ENCODE measurements around the gene CPEB4.

CPEB4 gene

GRCh38 chr5:173910215-173910614, 22.1 kb downstream of the CPEB4 start:
- no peaks in the 10 kb centered on the region for H3K9me3 ChIP-seq (ENCODE audit: insufficient read depth, low read length)
- H3K9ac ChIP-seq (ENCODE audit: low read length) = no peak overlapping the region
- H4K20me1 ChIP-seq (ENCODE audit: insufficient read depth, low read length) = no peaks in the 10 kb centered on the region
- H3K79me2 ChIP-seq (ENCODE audit: low read length) = no peaks in the 10 kb centered on the region
- H3K27ac ChIP-seq (ENCODE audit: low read length) = no peak overlapping the region
- no peak overlapping the region for H3K4me2 ChIP-seq (ENCODE audit: low read length)
- no peak overlapping the region for H2AFZ ChIP-seq (ENCODE audit: low read depth, low read length)
- H3K27me3 ChIP-seq (ENCODE audit: low read depth, low read length) = no peaks in the 10 kb centered on the region
- H3K36me3 ChIP-seq (replicated peaks; ENCODE audit: low read depth, low read length) = no peaks in the 10 kb centered on the region
- H3K4me1 ChIP-seq (ENCODE audit: low read length) = peaks cover 18% of the 10 kb centered on the region
- H3K4me3 ChIP-seq (ENCODE audit: low read length) = no peak overlapping the region
- no peak for TF ChIP-seq EZH2phosphoT487 (IDR thresholded peaks at IDR 0.05; ENCODE audit: low read depth)
- TF ChIP-seq CTCF (IDR thresholded peaks at IDR 0.05; ENCODE audit: low read depth, low read length) = no peak

GRCh38 chr5:173911623-173912022, 23.5 kb downstream of the CPEB4 start:
- no peaks in the 10 kb centered on the region for H3K79me2 ChIP-seq (ENCODE audit: low read length)
- TF ChIP-seq CTCF (IDR thresholded peaks at IDR 0.05; ENCODE audit: low read depth, low read length) (no peak), EZH2phosphoT487 (IDR thresholded peaks at IDR 0.05; ENCODE audit: low read depth) (no peak)
- H3K4me3 ChIP-seq (ENCODE audit: low read length) = no peak overlapping the region
- H3K4me1 ChIP-seq (ENCODE audit: low read length) = peaks cover 25% of the 10 kb centered on the region
- no peaks in the 10 kb centered on the region for H3K9me3 ChIP-seq (ENCODE audit: insufficient read depth, low read length)
- no peak overlapping the region for H3K4me2 ChIP-seq (ENCODE audit: low read length)
- no peaks in the 10 kb centered on the region for H3K27me3 ChIP-seq (ENCODE audit: low read depth, low read length)
- H3K27ac ChIP-seq (ENCODE audit: low read length) = no peak overlapping the region
- no peak overlapping the region for H2AFZ ChIP-seq (ENCODE audit: low read depth, low read length)
- H3K36me3 ChIP-seq (replicated peaks; ENCODE audit: low read depth, low read length) = no peaks in the 10 kb centered on the region
- H3K9ac ChIP-seq (ENCODE audit: low read length) = no peak overlapping the region
- no peaks in the 10 kb centered on the region for H4K20me1 ChIP-seq (ENCODE audit: insufficient read depth, low read length)

- Histone ChIP-seq H3K4me2 (ENCODE audit: low read length) (no peak overlapping the region), H3K9me3 (ENCODE audit: insufficient read depth, low read length) (no peaks in the 10 kb centered on the region), H3K9ac (ENCODE audit: low read length) (no peak overlapping the region), H4K20me1 (ENCODE audit: insufficient read depth, low read length) (no peaks in the 10 kb centered on the region), H3K4me1 (ENCODE audit: low read length) (peaks cover 16% of the 10 kb centered on the region), H3K4me3 (ENCODE audit: low read length) (no peak overlapping the region), H3K79me2 (ENCODE audit: low read length) (no peaks in the 10 kb centered on the region), H3K36me3 (replicated peaks; ENCODE audit: low read depth, low read length) (no peaks in the 10 kb centered on the region), H3K27ac (ENCODE audit: low read length) (no peak overlapping the region), H3K27me3 (ENCODE audit: low read depth, low read length) (no peaks in the 10 kb centered on the region), H2AFZ (ENCODE audit: low read depth, low read length) (no peak overlapping the region)
- TF ChIP-seq EZH2phosphoT487 (IDR thresholded peaks at IDR 0.05; ENCODE audit: low read depth) (no peak), CTCF (IDR thresholded peaks at IDR 0.05; ENCODE audit: low read depth, low read length) (no peak)
Observed at GRCh38 chr5:173913686-173914321, 25.7 kb downstream of the CPEB4 start.

- Histone ChIP-seq H3K79me2 (ENCODE audit: low read length) (no peaks in the 10 kb centered on the region), H3K4me1 (ENCODE audit: low read length) (peaks cover 18% of the 10 kb centered on the region), H3K4me2 (ENCODE audit: low read length) (no peak overlapping the region), H3K9ac (ENCODE audit: low read length) (no peak overlapping the region), H3K27me3 (ENCODE audit: low read depth, low read length) (no peaks in the 10 kb centered on the region), H3K9me3 (ENCODE audit: insufficient read depth, low read length) (no peaks in the 10 kb centered on the region), H3K4me3 (ENCODE audit: low read length) (no peak overlapping the region), H3K27ac (ENCODE audit: low read length) (no peak overlapping the region), H3K36me3 (replicated peaks; ENCODE audit: low read depth, low read length) (no peaks in the 10 kb centered on the region), H4K20me1 (ENCODE audit: insufficient read depth, low read length) (no peaks in the 10 kb centered on the region), H2AFZ (ENCODE audit: low read depth, low read length) (no peak overlapping the region)
- TF ChIP-seq EZH2phosphoT487 (IDR thresholded peaks at IDR 0.05; ENCODE audit: low read depth) = no peak
- TF ChIP-seq CTCF (IDR thresholded peaks at IDR 0.05; ENCODE audit: low read depth, low read length) = no peak
Observed at GRCh38 chr5:173915310-173916014, 27.3 kb downstream of the CPEB4 start.

All from OCI-LY3 (cell line).